Tibial artery (tissue), 4 donors: ENCODE results near the gene C22orf23.
A peak's percentile ranks its signal among the peaks of the same experiment; 100 is the strongest.

ENCODE experiments used
- DNase-seq, 2 donors: peaks; one replicate each; pipeline ENCODE4 v3.0.0-alpha.2; 2019
- H3K27ac ChIP-seq, 2 donors: fragments of 200-600 bp; sonication (generic) in 1 of 2; 1 replicate in 1 of 2; 2 replicates in 1 of 2; pipeline ENCODE4 v1.5.1; 2018 to 2019; ENCODE audit warnings: mild to moderate bottlenecking in 1 of 2
- H3K27me3 ChIP-seq, 2 donors: fragments of 200-600 bp; sonication (generic) in 1 of 2; one replicate each; pipeline versions ENCODE4 v1.5.1 to v1.6.0; 2016 to 2019
- H3K36me3 ChIP-seq, 3 donors: fragments of 200-600 bp; sonication (generic) in 2 of 3; one replicate each; pipeline ENCODE4 v1.5.1; 2016 to 2019; ENCODE audit warnings: mild to moderate bottlenecking in 2 of 3
- H3K4me1 ChIP-seq, 4 donors: fragments of 200-600 bp; sonication (generic) in 2 of 4; 1 replicate in 3 of 4; 2 replicates in 1 of 4; pipeline ENCODE4 v1.5.1; 2016 to 2019
- H3K4me3 ChIP-seq, 2 donors: fragments of 200-600 bp; sonication (generic) in 1 of 2; 1 replicate in 1 of 2; 2 replicates in 1 of 2; pipeline ENCODE4 v1.5.1; 2018 to 2019; ENCODE audit warnings: mild to moderate bottlenecking in 2 of 2
- H3K9me3 ChIP-seq, 3 donors: fragments of 200-600 bp; sonication (generic) in 1 of 3; one replicate each; pipeline ENCODE4 v1.5.1; 2016 to 2019
- CTCF ChIP-seq, 2 experiments: fragments of 200-600 bp in 1 of 2; fragments of 450-650 bp in 1 of 2; IDR thresholded peaks; one replicate each; pipeline ENCODE4 v1.5.1; 2017 to 2019; ENCODE audit warnings: antibody characterized with exemption in 2 of 2, mild to moderate bottlenecking in 1 of 2, moderate library complexity in 1 of 2
- intact Hi-C: fragments of 100-400 bp; cut with DNase I; formaldehyde crosslinking; loops from one replicate; pipeline ENCODE4 v1.15.0; 2023; ENCODE audit warnings: low total_unique reads

C22orf23 gene

GRCh38 chr22:37943136-37943824 lies 10.1 kb downstream of the C22orf23 start:
- TF ChIP-seq CTCF (IDR thresholded peaks at IDR 0.05), result no peak
- intact Hi-C loops, result no loop called here

GRCh38 chr22:37942133-37942532 lies 11.3 kb downstream of the C22orf23 start:
- H3K4me1 ChIP-seq, result no peaks in the 10 kb centered on the region
- TF ChIP-seq CTCF (IDR thresholded peaks at IDR 0.05), result no peak
- H3K27ac ChIP-seq, result no peak overlapping the region
- no peaks in the 10 kb centered on the region for H3K27me3 ChIP-seq
- H3K36me3 ChIP-seq, result peaks cover 45 to 72% (median 56%) of the 10 kb centered on the region in 3 donors
- H3K4me3 ChIP-seq, result no peak overlapping the region
- no peak for DNase-seq
- intact Hi-C loops, result no loop called here
- no peaks in the 10 kb centered on the region for H3K9me3 ChIP-seq

More at GRCh38 chr22:37943136-37943824, 10.1 kb downstream of the C22orf23 start:
- H3K27ac ChIP-seq, result no peak overlapping the region
- H3K4me1 ChIP-seq, result no peaks in the 10 kb centered on the region
- H3K9me3 ChIP-seq, result no peaks in the 10 kb centered on the region
- DNase-seq, result no peak
- H3K4me3 ChIP-seq, result no peak overlapping the region
- peaks cover 34 to 60% (median 46%) of the 10 kb centered on the region in 3 donors for H3K36me3 ChIP-seq
- no peaks in the 10 kb centered on the region for H3K27me3 ChIP-seq

GRCh38 chr22:37940698-37941376 lies 12.6 kb downstream of the C22orf23 start:
- TF ChIP-seq CTCF (IDR thresholded peaks at IDR 0.05), result no peak
- no peak overlapping the region for H3K4me3 ChIP-seq
- intact Hi-C loops, result no loop called here
- no peak for DNase-seq
- H3K36me3 ChIP-seq, result peaks cover 55 to 85% (median 69%) of the 10 kb centered on the region in 3 donors
- H3K4me1 ChIP-seq, result no peaks in the 10 kb centered on the region
- no peak overlapping the region for H3K27ac ChIP-seq
- no peaks in the 10 kb centered on the region for H3K9me3 ChIP-seq
- H3K27me3 ChIP-seq, result no peaks in the 10 kb centered on the region

- intact Hi-C loops, result loop anchor here (2.0 to 5.0 kb wide), 3 partner anchors 27 to 117 kb away; partner anchors contain the start of gene MICALL1
- Histone ChIP-seq H3K4me3 (no peak overlapping the region), H3K27me3 (no peaks in the 10 kb centered on the region), H3K4me1 (peaks cover 5 to 32% (median 24%) of the 10 kb centered on the region in 4 donors), H3K9me3 (no peaks in the 10 kb centered on the region), H3K36me3 (peaks cover 31 to 73% (median 54%) of the 10 kb centered on the region in 3 donors), H3K27ac (peak overlapping the region; percentile 69 to 81)
- peak; percentile 99 for TF ChIP-seq CTCF (IDR thresholded peaks at IDR 0.05)
- DNase-seq, result peak; percentile 91 to 96
Observed at GRCh38 chr22:37933711-37934376, 19.6 kb downstream of the C22orf23 start.

GRCh38 chr22:37932821-37933578 lies 20.4 kb downstream of the C22orf23 start:
- no peaks in the 10 kb centered on the region for H3K9me3 ChIP-seq
- intact Hi-C loops, result loop anchor here (2.0 to 5.0 kb wide), 3 partner anchors 26 to 116 kb away; partner anchors contain the start of gene MICALL1

More at GRCh38 chr22:37932821-37933578, 20.4 kb downstream of the C22orf23 start:
- Histone ChIP-seq H3K4me1 (peaks cover 5 to 32% (median 24%) of the 10 kb centered on the region in 4 donors), H3K27ac (peak overlapping the region; percentile 69 to 81), H3K27me3 (no peaks in the 10 kb centered on the region), H3K36me3 (peaks cover 32 to 75% (median 57%) of the 10 kb centered on the region in 3 donors), H3K4me3 (no peak overlapping the region)
- no peak for TF ChIP-seq CTCF (IDR thresholded peaks at IDR 0.05)
- DNase-seq, result peak in 1 of 2 donors; percentile 75
